Raji (cell line): ENCODE results near the gene DPP6.

Experiments used
- POLR2A ChIP-seq: IDR thresholded peaks from 2 replicates; pipeline ENCODE4 v1.6.1; 2011; ENCODE audit warnings: low read depth, low read length, control low read depth; ENCODE audit not compliant: insufficient read depth

Gene DPP6

DNA sequence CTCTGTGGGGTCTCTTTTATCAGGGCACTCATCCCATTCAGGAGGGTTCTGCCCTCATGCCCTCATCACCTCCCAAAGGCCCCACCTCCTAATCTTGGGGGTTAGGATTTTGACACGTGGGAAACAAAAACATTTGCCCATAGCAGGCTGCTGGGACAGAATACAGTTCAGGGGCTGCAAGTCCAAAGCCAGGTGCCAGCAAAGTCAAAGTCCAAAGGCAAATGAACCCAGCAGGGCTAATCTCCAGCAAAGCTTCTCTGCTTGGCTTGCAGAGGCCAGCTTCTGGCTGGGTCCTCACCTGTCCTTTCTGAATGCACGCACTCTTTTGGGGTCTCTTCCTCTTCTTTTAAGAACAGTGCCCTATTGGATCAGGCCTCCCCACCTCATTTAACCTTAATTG is 359.9 kb downstream of the DPP6 start:
- no peak for TF ChIP-seq POLR2A

DNA sequence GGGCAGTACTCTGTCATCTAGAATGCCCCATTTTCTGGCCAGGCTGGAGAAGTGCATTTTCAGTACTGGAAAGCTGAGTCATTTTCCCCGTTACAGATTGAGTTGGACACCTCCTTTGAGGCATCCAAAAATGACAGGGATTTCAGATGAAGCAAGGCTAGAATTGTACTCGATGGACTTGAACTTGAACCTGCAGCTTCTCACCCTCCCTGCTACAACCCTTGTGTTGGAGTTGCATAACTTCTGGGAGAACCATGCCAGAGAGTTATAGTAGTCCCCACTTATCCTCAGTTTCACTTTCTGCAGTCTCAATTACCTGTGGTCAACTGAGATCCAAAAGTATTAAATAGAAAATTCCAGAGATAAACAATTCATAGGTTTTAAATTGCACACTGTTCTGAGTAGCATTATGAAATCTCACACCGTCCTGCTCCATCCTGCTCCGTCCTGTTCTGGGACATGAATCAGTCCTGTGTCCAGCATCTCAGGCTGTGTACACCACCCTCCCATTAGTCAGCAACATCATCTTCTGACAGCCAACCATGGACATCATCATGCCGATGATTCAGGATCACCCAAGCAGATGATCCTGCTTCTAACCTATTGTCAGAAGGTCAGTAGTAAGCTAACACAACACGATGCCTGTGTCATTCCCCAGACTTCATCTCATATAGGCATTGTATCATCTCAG is 363.7 kb downstream of the DPP6 start:
- no peak for TF ChIP-seq POLR2A

DNA sequence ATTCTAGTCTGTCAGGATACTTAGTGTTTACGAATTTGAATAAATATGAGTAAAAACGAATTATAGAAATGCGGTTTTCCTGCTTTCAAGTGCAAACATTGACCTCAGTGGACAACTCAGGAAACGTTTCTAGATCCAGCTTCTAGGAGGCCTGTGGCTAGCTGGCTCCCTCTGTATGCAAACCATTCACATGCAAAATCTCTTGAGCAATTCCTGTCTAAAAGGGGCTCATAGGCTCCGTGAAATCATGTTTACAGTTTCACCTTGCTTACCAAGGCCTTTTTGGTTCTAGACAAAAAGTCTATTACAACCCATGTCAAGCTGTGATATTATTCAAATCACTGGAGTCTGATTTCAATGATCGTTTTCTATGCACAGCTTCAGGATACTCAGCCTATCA is 364.5 kb downstream of the DPP6 start:
- TF ChIP-seq POLR2A = no peak

DNA sequence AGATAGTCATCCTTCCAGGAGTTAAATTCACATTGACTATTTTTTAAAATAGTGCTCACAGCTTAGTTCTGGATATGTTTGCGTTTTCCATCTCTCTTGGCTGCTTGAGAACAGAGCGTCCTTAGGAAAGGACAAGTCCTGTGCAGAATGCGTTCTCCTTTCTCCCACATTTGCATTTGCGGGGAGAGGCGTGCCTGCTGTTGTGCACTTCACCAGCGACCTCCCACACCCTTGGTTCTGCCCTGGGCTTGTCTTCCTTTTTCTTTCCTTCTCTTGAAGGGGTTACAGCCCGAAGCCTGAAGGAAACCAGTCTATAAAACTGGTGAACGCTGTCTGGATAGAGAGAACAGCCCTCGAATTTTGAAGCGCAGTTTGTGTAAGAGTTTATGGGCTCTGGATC is 367.1 kb downstream of the DPP6 start:
- no peak for TF ChIP-seq POLR2A

DNA sequence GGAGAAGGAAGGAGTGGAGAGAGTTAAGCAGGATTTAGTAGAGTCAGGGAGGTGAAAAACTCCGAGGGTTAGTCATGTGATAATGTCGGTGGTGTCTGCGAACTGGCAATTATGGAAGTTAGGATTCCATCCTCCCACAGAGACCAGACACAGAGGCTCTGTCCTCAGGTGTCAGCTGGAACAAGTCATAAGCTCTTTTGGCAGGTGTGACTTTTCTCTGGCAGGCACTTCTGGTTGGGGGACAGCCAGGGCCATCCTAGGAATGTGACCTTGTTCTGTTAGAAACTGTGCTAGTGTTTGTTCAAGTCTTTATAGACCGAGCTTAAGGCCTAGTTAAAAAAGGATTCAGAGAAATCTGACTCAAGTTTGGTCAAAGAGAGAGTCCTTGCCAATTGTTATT is 371.0 kb downstream of the DPP6 start:
- no peak for TF ChIP-seq POLR2A

DNA sequence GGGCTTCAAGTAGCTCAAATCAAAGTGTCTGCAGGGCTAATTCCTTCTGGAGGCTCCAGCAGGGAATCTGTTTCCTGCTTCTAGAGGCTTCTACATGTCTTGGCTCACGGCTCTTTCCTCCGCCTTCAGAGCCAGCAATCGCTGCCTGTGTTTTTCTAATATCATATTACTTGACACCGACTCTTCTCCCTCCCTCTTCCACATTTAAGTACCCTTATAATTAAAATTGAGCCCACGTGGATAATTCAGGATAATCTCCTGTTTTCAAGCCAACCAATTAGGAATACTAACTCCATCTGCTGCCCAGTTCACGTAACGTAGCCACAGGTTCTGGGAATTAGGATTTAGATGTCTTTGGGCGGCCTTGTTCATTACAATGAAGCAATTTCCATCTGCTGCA is 372.2 kb downstream of the DPP6 start:
- no peak for TF ChIP-seq POLR2A

DNA sequence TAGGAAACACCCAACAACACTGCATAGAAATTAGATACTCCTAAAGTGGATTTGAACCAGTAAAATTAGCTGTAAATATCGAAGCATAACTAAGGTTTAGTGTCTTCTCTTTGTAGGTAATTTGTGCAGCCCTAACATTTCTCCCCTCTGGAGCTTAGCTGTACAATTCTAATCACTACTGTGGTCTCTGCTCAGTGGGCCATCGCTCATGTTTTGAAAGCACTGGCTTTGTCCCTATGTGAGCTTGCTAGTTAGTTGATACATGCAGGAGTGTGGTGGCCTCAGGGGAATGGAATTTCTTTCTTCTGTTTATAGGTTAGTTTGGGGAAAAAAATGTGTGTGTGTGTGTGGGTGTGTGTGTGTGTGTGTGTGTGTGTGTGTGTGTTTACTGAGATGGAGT is 373.1 kb downstream of the DPP6 start:
- TF ChIP-seq POLR2A = no peak

DNA sequence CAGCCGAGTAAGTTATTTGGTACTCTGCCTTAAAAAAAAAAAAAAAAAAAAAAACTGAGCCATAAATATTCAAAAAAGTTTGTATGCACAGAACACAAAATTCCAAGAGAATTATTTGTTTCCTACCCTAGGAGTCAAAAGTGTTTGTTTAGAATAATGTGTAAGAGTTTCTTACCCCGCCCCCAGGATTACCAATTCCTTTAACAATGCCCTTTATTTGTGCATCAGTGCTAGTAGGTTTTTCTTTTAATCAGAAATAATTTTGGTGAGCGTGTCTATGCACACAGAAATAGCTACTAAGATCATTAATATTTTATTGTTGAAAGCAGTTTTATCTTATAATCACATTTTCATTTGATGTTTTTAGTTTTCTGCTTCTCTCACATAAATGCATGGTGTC is 374.6 kb downstream of the DPP6 start:
- no peak for TF ChIP-seq POLR2A

DNA sequence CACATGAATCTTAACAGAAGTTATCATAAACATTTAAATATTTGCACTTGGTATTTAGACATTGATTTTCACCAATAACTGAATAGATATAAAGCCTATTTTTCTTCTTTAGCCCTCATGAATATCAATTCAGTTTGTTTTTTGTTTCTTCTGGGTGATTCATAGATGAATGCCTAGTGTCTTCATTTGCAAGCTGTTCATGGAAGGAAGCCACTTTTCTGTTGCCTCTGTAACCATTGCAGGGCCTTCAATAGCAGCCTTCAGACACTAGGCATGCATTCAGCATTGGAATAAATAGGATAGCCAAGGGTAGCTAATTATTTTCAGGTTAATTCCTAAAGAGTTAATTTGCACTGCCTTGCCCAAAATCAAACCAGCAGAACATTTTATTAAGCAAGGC is 375.3 kb downstream of the DPP6 start:
- no peak for TF ChIP-seq POLR2A

DNA sequence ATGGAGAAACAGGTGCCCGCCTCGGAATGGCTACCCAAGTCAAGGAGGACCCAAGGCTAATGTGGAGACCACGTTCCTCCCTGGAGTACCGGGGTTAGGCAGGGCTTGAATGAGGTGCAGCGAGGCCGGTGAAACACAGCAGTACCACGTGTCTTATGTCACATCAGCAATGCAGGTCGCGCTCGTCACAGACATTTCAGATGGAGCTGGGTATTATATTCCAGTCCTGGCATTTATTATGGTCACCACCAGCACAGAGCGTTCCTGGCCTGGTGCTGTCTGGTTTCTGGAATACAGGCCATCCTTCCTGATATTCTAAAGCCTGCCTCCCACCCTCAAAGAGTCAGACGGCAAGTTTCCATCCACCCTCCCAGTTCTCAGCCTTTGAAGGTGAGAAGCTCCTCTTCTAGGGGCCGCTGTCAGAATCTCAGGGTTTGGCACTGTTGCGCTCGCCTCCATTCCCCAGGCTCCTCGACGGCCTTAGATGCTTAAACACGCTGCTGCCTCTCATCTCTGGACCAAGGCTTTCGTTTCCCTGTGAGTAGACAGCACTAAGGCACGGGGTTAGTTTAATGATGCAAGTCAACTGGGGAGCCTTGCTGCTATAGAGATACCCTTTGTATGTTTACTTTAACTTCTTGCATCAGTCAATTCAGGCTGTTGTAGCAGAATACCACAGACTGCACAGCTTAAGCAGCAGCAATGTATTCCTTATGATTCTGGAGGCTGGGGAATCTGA is 377.6 kb downstream of the DPP6 start:
- no peak for TF ChIP-seq POLR2A

DNA sequence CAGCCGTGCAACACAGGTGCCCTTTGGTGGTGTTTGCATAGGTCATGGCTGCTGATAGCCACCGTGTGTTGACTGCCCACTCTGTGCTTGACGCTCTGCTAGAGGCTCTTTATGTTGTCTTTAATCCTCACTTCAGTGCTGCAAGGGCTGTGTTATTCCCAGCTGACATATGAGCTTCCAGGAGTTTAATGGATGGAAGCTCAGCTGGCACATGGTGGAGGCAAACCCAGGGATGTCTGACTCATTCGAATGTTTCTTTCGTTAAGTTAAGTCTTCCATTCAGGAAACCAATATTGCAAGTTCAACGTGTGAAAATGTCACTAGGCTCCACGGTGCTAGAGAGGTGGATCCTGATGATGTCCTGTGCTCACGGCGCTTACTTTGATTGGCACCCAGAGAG is 378.4 kb downstream of the DPP6 start:
- TF ChIP-seq POLR2A = no peak

DNA sequence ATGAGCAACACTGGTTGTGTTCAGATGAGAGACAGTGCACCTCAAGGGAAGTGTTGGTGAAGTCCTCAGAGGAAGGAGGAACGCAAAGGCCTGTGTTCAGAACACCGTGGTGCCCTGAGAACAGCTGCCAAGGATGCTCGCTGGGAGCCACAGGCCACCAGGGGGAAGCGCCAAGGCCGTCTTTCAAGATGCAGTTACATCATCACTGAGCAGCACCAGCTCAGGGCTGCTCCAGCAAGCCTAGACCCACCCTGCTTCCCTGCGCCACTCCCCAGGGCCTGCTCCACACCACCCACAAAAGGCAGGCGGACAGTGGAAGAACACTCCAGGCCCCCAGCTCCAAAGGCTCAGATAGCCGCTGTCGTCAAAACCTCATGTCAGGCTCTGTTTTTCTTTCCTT is 378.8 kb downstream of the DPP6 start:
- TF ChIP-seq POLR2A = no peak

DNA sequence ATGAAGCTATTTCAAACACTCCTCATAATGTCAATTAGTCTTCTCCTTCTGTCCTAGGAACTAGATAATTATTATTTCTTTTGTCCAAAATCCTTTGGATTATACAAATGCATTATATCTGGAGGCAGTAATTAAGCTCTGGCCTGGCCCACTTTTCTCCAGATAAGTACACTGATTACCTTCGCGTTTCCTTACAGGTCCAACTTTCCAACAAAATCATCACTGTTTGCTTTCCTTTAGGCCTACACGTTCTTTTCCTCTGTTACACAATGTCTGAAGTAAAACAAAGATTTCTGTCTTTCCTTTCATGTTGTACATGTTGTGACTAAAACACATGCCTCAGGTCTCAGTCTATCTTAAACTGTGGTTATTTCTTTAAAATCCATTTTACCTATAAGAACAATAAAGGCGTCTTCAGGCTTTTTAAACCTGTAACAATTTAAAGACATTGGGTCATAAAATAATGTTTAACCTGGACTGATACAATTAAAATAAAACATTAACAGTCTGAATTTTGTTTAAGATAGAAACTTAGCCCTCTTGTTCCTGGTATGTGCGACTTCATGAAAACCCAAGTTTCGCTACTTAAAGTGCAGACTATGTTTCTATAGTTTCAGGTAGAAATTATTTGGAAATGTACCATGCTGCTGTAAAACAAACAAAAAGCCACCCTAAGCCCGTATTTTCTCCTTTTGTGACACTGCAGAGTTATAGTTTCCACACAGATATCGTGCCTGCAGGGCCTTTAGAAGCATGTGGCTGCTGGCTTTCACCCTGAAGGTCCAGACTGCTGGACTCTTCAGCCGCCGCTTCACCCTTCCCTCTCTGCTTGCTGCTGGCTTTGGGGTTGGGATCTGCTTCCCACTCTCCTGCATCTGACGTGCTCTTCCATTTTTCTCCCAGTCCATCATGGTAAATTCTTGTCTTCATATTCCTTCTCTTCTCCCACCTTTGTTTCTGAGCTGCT is 381.7 kb downstream of the DPP6 start:
- TF ChIP-seq POLR2A = no peak

DNA sequence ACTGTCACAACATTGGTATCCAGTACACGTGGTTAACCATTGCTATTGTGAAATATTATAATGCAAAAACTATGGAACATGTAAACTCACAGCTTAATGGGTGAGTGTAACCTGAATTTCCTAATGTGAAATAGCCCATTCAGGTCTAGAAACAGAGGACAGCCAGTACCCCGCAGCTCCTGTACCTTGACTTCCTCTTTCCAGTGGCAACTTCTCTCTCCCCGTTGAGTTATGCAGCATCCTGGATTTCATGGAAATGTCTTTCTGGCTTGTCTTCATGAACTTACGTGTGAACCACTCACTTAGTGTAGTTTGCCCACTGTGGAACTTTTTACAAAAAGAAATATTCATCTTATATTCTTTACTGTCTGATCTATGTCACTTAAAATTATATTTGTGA is 384.4 kb downstream of the DPP6 start:
- TF ChIP-seq POLR2A = no peak

DNA sequence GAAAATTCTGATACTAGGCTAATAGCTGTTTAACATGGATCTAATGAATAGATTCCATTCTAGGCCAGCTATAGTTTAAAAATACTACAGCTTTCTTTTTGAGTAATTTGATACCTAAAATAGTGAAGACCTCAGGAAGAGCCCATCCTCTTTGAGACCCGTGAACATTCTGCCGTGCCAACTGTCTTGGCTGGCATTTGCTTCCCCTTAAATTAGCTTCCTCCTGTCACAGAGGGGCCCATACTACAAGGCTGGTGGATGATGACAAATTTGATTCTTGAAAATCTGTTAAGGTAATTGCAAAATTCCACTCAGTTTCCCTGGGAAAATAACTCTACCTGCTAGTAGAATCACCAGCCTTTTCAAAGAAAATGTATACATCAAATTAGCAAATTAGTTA is 385.0 kb downstream of the DPP6 start:
- TF ChIP-seq POLR2A = no peak
